Loucy (cell line): ENCODE results near the gene TASOR2.

Experiments
- EZH2phosphoT487 ChIP-seq: fragments of 200-600 bp; IDR thresholded peaks from 2 replicates; pipeline ENCODE4 v1.6.1; 2018; ENCODE audit warnings: antibody characterized with exemption, mild to moderate bottlenecking, moderate library complexity, borderline replicate concordance
- TF ChIP-seq, protein P1 (sequence below): fragments of 200-600 bp; sonication (generic); conservative IDR thresholded peaks from 2 replicates; pipeline ENCODE4 v1.5.1; 2014; ENCODE audit warnings: mild to moderate bottlenecking, antibody characterized with exemption, low read length

DNA sequence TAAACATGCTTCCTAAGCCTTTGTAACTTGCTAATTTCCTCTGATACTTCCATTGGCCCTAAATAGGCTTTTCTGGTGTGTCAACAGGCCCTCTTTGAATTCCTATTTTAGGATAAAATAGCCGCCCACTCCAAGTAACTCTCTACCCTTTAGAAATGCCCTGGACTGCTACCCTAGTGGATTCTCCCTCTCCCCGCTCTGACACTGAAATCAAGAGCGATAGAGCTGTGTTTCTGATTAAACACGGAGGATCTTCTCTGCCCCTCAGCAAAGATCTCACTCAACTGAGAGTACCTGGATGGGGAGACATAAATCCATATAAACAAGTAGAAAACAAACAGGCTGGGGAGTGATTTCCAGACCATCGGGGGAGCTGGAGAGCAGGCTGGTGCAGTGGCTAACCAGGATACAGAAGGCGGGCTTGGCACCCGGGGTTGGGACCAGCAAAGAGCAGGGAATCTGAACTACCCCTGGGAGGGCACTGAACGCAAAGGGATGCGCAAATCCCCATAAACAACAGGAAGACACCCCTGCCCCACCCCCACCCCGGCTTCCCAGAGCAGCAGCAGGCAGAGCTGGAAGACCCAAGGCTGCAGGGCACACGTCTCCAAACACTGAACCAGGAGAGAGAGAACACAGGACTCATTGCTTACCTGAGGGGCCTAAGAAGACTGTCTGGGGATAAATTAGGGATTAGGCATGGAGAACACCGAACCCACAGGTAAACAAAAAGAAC, 20.8 kb upstream of the TASOR2 start:
- TF ChIP-seq, protein P1, sequence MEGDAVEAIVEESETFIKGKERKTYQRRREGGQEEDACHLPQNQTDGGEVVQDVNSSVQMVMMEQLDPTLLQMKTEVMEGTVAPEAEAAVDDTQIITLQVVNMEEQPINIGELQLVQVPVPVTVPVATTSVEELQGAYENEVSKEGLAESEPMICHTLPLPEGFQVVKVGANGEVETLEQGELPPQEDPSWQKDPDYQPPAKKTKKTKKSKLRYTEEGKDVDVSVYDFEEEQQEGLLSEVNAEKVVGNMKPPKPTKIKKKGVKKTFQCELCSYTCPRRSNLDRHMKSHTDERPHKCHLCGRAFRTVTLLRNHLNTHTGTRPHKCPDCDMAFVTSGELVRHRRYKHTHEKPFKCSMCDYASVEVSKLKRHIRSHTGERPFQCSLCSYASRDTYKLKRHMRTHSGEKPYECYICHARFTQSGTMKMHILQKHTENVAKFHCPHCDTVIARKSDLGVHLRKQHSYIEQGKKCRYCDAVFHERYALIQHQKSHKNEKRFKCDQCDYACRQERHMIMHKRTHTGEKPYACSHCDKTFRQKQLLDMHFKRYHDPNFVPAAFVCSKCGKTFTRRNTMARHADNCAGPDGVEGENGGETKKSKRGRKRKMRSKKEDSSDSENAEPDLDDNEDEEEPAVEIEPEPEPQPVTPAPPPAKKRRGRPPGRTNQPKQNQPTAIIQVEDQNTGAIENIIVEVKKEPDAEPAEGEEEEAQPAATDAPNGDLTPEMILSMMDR, result peak; percentile 23; the same call in 1 of the 2 replicates
- no peak for TF ChIP-seq EZH2phosphoT487
